Stimulated activated CD8-positive, alpha-beta memory T cell treated with anti-CD3 and anti-CD28 coated beads, Interleukin-12 subunit alpha, Interleukin-12 subunit beta, amount 100 ng/mL, for 24 hours (primary cell): Measurements from ENCODE around the gene CATSPERZ.

Source experiments
- DNase-seq: peaks from one replicate; pipeline ENCODE4 v3.0.0-alpha.2; 2020; ENCODE audit errors: extremely low read depth

Gene CATSPERZ

DNA sequence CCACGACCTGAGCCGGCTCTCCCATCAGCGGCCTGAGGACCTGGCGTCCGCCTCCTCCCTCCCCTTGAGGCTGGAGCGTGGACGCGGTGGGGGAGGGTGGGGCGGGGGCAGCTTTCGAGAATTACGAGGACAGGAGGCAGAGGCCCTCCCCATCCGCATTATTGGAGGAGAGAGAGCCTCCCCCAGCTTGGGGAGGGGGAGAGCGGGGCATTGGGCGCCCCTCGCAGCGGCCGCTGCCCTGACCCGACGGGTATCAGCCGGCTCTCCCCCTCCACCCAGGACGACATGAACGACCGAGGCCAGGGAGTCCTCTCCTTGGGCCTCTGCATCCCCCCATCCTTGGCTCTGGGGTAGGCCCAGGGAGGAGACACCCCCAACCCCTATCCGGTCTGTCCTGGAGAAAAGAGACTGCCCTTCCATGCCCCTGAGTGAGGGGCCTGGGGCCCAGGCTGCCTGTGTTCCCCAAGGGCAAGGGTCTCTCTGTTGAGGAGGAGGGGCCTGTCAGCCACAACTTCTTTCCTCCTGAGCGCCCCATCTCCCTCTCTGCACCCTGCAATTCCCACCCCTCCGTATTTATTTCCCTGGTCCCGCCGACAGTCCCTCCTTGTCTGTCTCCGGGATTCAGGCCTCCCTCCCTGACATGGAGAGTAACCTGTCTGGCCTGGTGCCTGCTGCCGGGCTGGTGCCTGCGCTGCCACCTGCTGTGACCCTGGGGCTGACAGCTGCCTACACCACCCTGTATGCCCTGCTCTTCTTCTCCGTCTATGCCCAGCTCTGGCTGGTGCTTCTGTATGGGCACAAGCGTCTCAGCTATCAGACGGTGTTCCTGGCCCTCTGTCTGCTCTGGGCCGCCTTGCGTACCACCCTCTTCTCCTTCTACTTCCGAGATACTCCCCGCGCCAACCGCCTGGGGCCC lies 14.0 kb upstream of the CATSPERZ start:
- DNase-seq, result no peak

DNA sequence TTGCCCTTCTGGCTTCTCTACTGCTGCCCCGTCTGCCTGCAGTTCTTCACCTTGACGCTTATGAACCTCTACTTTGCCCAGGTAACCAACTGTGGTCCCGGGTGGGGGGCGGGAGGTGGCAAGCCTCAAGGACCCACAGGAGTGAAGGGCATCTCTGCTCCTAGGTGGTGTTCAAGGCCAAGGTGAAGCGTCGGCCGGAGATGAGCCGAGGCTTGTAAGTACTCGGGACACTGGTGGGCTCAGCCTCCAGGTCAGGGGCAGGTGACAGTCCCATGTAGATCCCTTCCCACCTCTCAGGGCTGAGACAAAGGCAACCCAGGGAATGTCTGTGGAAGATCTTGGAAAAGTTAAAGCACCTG lies 13.4 kb upstream of the CATSPERZ start:
- no peak for DNase-seq

- no peak for DNase-seq
These were observed 12.3 kb upstream of the CATSPERZ start for GRCh38 chr11:64287676-64288352.

DNA sequence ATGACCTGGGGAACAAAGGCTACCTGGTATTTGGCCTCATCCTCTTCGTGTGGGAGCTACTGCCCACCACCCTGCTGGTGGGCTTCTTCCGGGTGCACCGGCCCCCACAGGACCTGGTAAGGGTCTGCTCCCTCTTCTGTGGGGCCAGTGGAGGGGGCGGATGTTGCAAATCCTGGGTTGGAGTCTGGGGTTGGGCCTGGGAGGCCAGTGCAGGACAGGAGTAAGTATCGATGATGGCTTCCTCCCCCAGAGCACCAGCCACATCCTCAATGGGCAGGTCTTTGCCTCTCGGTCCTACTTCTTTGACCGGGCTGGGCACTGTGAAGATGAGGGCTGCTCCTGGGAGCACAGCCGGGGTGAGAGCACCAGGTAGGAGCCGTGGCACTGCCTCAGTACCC lies 11.8 kb upstream of the CATSPERZ start:
- DNase-seq, result no peak

GRCh38 chr11:64289002-64289564 lies 11.1 kb upstream of the CATSPERZ start:
- no peak for DNase-seq

DNA sequence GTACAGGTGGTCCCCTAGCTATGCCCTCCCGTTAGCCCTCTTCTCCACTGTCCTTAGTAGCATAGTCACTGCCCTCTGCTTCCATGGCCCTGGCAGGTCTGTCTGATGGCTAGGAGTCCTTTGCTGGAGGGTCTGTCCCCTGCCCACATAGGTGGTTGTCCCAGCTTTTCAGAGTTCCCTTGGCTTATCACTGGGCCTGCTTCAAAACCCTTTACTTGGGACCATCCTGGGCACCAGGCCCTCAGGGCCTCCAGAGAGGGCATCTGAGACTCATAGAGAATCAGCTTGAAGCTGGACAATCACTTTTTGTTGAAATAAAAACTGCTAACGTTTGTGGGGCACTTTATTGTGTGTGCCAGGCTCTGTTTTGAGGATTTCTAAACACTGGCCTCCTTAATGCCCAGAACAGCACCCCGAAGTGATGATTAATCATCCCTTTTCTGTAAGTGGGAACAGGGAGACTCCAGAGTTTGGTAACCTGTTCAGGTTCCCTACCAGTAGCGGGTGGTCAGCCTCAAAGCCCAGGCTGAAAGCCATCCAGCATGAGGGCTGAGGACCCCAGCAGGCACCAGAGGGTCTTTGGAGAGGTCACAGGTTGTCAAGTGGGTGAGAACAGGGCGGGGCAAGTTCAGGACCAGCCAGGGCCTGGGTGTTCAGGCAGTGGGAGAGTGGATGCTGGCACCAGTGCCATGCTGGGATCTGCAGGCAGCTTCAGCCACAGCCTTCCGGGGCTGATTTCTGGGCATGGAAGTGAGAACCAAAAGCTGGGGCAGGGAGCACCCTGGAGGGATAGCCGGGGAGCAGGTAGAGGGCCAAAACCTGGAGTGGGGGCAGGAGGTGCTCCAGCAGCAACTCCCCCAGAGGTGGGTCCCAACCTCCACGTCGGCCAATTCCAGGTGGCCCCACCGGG lies 9.6 kb upstream of the CATSPERZ start:
- DNase-seq, result no peak

GRCh38 chr11:64291262-64291751 lies 8.9 kb upstream of the CATSPERZ start, which contains the start of gene KCNK4:
Gene KCNK4 (plus strand): TSS chr11:64291302. CDS start chr11:64293019, 1,717 bp downstream.
- no peak for DNase-seq

DNA sequence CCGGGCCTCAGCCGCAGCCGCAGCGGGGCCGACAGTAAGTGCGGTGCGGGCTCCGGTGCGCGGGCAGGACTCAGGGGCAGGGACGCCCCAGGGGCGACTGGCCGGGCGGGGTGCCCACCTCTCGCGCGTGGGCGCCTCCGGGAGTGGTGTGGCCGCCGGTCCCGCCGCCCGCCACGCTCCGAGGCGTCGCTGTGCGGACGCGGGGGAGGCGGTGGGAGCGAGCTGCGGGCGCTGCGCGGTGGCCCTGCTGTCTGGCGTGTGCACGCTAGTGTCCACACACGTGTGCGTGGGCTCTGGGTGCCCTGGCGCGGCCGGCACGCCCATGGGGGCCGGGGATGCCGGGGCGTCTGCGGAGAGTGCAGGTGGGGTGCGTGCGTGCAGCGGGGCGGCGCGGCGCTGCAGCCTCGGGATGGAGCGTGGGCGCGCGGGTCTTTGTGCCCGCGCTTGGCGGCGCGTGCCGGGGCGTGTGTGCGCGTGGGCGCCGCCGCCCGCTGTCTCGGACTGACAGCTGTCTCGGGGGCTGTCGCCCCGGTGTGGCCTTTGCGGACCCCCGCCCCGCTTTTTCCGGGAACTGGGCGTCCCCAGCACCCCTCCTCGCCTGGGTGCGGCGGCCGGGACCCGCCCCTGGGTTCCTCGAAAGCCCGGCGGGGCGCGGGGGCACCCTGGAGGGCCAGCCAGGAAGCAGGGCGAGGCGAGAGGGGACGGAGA lies 8.3 kb upstream of the CATSPERZ start:
- no peak for DNase-seq

GRCh38 chr11:64292460-64293254 lies 7.5 kb upstream of the CATSPERZ start:
- DNase-seq, result no peak

DNA sequence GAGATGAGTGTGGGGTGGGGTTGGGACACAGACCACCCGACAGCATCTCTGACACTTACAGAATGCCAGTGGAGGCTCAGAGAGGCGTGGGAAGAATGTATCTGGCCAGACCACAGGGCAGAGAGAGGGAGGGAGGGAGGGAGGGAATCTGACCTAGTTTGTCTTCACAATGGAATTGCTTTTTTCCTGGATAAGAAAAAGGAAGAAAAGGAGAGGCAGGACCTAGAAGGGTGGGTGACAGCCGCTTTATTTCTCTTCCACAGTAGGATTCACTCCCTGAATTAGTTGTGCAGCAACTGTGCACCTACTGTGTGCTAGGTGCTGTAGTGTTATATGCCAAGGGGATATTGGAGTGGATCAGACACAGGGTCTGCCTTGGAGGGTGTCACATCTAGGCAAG lies 5.4 kb upstream of the CATSPERZ start:
- no peak for DNase-seq

GRCh38 chr11:64295760-64296159 lies 4.4 kb upstream of the CATSPERZ start:
- DNase-seq, result no peak

DNA sequence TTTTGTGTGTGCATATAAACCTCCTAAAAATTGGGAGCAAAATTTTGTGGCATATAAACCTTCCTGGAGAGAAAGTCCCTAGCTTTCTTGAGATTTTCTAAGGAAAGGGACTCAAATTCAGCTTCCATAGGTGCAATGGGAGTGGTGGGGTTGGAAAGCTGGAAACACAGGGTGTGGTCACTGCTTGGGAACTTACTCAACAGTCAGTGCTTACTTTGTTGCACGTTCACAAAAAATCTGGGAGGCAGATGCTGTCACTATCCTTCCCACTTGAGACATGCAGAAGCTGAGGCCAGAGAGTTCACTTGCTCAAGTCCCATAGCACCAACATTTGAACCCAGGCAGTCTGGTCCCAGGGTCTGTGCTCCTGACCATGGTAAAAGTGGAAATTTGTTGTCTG lies 3.9 kb upstream of the CATSPERZ start:
- no peak for DNase-seq

- DNase-seq, result no peak
These were observed 3.1 kb upstream of the CATSPERZ start for GRCh38 chr11:64296830-64297698.

- DNase-seq, result no peak
These were observed 2.3 kb upstream of the CATSPERZ start for GRCh38 chr11:64297699-64298358.

DNA sequence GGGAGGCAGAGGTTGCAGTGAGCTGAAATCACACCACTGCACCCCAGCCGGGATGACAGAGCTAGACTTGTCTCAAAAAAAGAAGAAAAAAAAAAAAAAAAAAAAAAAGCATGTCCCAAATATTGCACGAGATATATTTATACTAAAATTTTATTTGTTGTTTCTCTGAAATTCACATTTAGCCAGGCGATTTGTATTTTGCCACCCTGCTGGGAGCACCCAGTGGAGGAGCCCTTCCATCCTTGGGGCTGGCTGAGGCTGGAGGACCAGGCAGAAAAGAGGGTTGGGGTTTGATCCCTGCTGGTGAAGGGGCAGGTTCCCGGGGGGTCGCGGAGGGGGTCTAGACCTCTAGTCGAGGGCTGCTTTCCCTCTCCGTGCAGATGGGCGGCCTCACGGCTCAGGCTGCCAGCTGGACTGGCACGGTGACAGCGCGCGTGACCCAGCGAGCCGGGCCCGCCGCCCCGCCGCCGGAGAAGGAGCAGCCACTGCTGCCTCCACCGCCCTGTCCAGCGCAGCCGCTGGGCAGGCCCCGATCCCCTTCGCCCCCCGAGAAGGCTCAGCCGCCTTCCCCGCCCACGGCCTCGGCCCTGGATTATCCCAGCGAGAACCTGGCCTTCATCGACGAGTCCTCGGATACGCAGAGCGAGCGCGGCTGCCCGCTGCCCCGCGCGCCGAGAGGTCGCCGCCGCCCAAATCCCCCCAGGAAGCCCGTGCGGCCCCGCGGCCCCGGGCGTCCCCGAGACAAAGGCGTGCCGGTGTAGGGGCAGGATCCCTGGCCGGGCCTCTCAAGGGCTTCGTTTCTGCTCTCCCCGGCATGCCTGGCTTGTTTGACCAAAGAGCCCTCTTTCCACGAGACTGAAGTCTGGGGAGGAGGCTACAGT lies 952 bp upstream of the CATSPERZ start:
- no peak for DNase-seq

- DNase-seq, result no peak
These were observed 3.2 kb downstream of the CATSPERZ start for GRCh38 chr11:64303109-64304031.

- DNase-seq, result no peak
These were observed 3.8 kb downstream of the CATSPERZ start for GRCh38 chr11:64304032-64304315.
